KOPT-K1 (cell line): Measurements from ENCODE around the gene PDSS1.
"Not testable (repeated sequence)": the region's sequence is repeated elsewhere in the genome, so short reads cannot be mapped to it uniquely, and the experiment has no call there.

Experiments used
- H3K27ac ChIP-seq: fragments of 200-600 bp; sonication (generic); 2 replicates; pipeline ENCODE4 v1.5.1; 2016; ENCODE audit warnings: antibody characterized with exemption, mild to moderate bottlenecking, low read depth, low read length; ENCODE audit not compliant: poor library complexity, severe bottlenecking
- H3K36me3 ChIP-seq: fragments of 200-600 bp; sonication (generic); 2 replicates; pipeline ENCODE4 v1.5.1; 2017; ENCODE audit warnings: antibody characterized with exemption, mild to moderate bottlenecking, low read length, moderate library complexity; ENCODE audit not compliant: insufficient read depth
- H3K9me3 ChIP-seq: fragments of 200-600 bp; sonication (generic); 2 replicates; pipeline ENCODE4 v1.5.1; 2017; ENCODE audit warnings: antibody characterized with exemption, low read length, mild to moderate bottlenecking; ENCODE audit not compliant: insufficient read depth, poor library complexity, severe bottlenecking

PDSS1 gene

DNA sequence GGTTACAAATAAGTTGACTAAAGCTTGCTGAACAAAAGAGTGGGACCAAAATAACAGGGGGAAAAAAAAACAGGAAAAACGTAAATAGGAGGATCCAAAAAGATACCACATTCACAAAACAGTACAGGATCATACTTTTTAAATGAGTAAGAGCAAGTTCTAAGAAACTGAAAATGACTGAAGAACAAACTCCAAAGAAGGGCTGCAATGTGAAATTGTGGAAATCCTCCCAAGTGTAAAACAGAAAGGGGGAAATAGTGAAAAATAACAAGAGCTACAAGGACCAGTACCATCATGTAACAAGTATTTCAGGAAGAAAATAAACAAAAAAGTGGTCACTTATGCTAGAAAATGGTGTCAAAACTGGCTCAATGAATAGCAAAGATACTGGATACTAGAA lies 46.3 kb downstream of the PDSS1 start:
- Histone ChIP-seq H3K36me3 (peaks cover 98% of the 10 kb centered on the region), H3K27ac (no peak overlapping the region), H3K9me3 (no peaks in the 10 kb centered on the region)

DNA sequence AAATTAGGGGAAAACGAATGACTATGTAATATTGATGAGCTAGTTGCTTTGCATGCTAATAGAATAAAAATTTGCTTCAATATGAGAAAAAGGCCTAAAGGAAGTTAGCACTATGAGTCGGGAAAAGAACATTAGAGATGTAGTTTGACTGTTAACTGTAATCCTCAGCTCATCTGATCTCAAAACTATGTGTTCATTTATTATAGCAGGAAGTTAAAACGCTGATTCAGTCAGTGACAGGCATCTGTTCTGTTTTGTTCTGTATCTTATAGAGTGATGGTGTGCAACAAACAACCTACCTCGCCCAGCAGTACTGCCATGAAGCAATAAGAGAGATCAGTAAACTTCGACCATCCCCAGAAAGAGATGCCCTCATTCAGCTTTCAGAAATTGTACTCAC lies 48.6 kb downstream of the PDSS1 start:
- Histone ChIP-seq H3K27ac (no peak overlapping the region), H3K36me3 (peaks cover 99% of the 10 kb centered on the region), H3K9me3 (no peaks in the 10 kb centered on the region)

DNA sequence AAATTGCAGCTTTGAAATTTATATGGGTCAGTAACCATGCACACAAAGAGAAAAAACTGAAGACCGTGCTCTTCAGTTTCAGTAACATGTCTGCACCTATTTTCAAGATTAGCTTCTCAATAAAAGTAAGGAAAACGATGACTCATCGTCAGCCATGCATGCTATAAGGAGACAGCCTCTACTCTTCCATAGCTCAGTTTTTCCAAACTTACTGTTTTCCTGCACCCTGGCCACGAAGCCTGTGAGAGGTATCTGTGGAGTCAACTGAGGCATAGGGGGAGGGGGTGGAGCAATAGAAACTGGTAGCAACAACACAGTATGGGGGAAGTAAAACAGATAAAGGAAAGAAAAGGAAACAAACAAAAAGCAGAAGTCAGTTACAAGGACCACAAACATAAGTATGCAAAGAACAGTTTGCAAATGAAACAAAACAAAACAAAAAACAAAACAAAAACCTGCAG lies 58.0 kb downstream of the PDSS1 start:
- no peaks in the 10 kb centered on the region for H3K9me3 ChIP-seq
- H3K27ac ChIP-seq: no peak overlapping the region
- H3K36me3 ChIP-seq: peaks cover 73% of the 10 kb centered on the region

DNA sequence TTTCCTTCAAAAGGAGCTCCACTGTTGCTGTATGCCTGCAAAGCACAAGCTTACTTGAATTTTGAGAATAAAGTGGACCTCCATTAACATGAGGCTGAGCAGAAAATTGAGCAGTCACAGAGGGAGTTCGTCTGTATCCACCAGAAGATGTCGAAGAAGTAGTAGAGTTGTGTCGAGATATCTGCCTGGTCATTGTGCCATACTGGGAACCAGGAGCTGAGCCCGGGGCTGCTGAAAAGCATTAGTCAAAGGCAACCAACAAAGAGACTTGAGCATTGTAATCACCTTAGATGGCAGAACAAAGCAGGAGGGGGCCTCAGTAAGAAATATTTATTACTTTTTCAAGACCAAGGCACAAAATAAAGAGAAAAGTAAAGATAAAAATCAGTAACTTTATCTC lies 61.5 kb downstream of the PDSS1 start:
- H3K36me3 ChIP-seq: peaks cover 64% of the 10 kb centered on the region
- H3K27ac ChIP-seq: no peak overlapping the region
- no peaks in the 10 kb centered on the region for H3K9me3 ChIP-seq

DNA sequence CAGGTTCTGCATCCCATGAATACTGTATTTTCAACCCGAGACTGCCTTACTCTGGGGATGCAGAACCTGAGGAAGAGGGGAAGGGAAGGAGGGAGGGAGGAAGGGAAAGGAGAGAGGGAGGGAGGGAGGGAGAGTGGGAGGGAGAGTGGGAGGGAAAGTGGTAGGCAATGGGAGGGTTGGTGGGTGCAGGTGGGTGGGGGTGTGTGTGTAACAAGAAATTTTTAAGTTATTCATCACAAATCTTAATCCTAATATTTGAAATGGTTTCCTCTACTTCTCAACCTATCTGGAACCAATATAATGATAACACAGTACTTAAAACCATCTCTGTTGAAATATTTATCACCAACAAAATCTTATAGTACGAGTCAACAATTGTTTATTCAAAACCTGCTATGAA lies 68.0 kb downstream of the PDSS1 start:
- no peaks in the 10 kb centered on the region for H3K9me3 ChIP-seq
- H3K27ac ChIP-seq: no peak overlapping the region
- H3K36me3 ChIP-seq: peaks cover 59% of the 10 kb centered on the region

DNA sequence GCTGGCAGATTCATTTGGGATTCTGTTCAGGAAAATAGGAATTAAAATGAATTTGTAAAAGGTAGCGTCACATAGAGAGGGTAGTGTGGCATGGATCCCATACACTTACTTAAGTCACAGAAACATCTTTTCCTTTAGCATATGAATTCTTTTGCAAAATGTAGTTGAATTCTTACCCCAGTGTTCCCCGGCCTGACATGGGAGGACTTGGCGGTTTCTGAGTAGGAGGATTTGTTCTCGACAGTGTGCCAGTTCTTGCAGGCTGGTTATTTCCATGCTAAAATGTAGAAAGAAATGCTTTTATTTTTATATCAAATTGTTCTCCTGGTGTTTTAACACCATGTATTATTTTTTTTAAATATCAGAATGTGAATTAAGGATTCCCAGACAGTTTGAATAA lies 72.6 kb downstream of the PDSS1 start:
- no peaks in the 10 kb centered on the region for H3K9me3 ChIP-seq
- H3K27ac ChIP-seq: no peak overlapping the region
- H3K36me3 ChIP-seq: peaks cover 32% of the 10 kb centered on the region

DNA sequence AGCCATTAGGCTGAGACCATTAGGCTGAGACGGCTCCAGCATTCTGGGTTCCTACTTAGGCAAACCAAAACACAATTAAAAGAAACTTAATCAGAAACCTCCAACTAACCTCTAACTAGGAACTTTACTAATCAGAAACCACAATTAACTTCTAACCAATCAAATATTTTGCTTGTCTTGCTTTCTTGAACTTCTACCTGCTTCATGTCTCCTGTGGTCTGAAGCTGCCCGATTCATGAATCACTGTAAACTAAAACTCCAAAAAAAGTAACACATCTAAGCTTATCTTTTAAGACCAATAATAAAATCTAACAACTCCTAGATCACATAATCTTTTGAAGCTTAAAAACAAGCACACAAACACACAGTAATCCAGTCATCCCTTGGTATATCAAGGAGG lies 76.1 kb downstream of the PDSS1 start:
- H3K27ac ChIP-seq: no peak overlapping the region
- H3K36me3 ChIP-seq: peaks cover 15% of the 10 kb centered on the region; the same call in 1 of the 2 replicates
- H3K9me3 ChIP-seq: no peaks in the 10 kb centered on the region

DNA sequence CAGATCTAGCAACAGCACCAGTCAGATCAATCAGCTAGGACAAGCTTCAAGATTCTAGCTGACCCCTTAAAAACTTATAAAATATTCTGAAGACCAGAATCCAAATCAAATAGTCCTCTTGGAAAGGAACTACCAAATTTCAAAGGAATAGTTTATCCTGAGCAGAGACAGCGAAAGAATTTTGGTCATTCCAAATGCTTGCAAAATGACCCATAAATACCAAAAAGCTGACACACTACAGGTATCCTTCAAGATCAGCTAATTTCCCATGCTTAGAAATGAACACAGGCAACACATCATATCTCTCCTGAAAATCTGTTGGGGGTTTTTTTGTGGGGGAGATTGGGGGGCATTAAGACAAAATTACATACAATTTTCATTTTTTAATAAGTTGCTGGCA lies 78.8 kb downstream of the PDSS1 start:
- H3K36me3 ChIP-seq: peaks cover 4% of the 10 kb centered on the region; the same call in 1 of the 2 replicates
- H3K27ac ChIP-seq: no peak overlapping the region
- H3K9me3 ChIP-seq: no peaks in the 10 kb centered on the region

DNA sequence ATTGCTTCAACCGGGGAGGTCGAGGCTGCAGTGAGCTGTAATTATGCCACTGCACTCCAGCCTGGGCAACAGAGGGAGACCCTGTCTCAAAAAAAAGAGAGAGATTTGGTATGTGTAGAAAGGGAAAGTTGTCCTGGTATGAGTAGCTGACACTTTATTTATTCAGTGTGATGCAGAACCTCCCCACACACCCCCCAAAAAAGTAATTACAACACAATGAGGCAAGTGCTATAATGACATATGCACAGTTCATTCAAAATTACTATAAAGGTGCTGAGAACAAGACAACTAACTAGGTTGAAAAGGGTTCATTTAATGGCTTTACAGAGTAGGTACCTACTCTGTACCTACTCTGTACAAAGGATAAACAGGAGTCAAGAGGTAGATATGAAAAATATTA lies 80.2 kb downstream of the PDSS1 start:
- H3K36me3 ChIP-seq: peaks cover 4% of the 10 kb centered on the region; the same call in 1 of the 2 replicates
- no peak overlapping the region for H3K27ac ChIP-seq
- no peaks in the 10 kb centered on the region for H3K9me3 ChIP-seq

DNA sequence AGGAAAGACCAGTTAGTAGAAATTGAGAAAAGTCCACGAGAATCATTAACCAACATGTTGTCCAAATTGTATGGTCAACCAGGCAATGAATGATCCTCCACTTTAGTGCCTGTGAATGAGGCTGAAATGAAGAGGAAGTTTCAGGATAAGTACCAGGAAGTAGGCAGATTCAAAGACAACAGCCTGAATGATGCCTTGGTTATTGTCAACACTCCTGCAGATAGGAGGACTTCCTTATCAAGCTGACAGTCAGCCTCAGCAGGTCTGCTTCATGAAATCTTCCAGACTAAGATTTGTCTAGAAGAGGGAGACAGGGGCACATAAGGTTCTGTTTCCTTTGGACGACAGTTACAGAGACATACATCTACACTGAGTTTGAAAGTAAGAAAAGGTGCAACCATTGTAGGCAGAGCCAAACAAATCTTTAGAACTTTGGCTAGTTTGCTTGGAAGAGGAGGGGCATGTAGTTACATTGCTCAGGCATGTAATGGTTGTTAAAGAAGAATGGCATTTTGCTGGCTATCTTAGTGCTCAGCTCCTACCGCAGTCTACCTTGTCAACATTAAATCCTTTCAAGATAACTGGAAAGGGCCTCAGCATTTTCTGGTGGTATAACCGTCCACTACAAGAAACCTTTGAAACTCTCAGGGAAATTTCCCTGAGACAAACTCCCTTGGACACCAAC lies 81.8 kb downstream of the PDSS1 start:
- H3K9me3 ChIP-seq: no peaks in the 10 kb centered on the region
- peaks cover 4% of the 10 kb centered on the region; the same call in 1 of the 2 replicates for H3K36me3 ChIP-seq
- H3K27ac ChIP-seq: no peak overlapping the region

DNA sequence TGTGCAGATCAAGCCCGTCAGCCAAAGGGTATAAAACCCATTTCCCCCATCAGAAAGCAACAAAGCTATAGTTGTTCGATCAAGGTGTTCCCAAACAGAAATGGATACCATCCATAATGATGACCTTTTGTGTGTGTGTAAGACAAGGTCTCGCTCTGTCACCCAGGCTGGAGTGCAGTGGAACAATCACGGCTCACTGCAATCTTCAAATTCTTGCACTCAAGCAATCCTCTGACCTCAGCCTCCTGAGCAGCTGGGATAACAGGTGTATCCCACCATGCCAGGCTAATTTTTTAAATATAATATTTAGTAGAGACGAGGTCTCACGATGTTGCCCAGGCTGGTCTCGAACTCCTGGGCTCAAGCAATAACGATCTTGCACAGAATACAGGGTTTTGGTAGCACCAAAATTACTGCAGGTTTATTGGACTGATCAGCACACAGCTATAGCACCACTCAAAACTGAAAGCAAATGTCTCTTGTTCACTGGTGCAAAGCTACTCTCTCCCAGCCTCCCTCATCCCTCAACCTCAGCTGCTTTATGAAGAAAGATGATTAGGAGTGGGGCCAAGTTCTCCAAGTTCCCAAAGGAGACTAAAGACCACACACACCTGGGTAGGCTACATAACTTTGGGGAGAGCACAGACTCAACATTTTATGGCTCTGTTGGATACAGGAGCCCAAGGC lies 82.7 kb downstream of the PDSS1 start:
- Histone ChIP-seq H3K9me3 (no peaks in the 10 kb centered on the region), H3K27ac (no peak overlapping the region), H3K36me3 (peaks cover 4% of the 10 kb centered on the region; the same call in 1 of the 2 replicates)

DNA sequence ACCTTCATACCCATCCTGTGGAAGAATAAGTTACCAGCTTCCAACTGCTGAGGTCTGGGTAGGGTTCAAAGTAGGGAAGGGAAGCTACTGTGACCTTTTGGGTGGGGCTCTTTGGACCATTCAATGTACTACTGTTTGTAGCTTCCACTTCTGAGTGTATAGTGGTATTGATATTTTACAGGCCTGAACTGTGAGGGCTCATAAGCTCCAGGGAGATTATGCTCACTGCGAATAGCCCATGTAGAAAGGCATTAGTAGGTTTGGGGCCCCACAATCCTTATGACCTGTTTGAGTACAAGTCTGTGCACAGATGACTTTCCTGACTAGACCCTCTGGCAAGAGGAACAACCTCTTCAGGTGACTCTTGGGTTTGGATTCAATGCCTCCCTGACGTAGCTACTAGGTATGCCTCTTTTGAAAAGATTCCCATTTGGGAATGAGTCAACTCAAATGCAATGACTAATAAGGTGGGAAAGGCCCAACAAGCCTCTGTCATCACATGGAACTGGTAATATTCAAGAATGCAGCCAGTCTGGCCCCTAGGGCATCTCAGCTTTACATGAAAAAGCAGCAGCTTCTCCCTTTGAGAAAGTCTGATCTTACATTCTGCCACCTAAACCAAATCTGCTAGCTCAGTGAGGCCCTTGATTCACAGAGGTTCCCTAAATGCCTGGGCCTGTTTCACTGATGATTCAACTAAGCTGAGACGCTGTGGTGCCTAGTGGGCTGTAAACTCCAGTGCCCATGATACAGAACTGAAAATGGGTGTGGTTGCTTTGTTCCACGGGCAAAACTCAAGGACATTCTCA lies 83.5 kb downstream of the PDSS1 start:
- no peak overlapping the region for H3K27ac ChIP-seq
- peaks cover 2% of the 10 kb centered on the region; the same call in 1 of the 2 replicates for H3K36me3 ChIP-seq
- H3K9me3 ChIP-seq: no peaks in the 10 kb centered on the region

DNA sequence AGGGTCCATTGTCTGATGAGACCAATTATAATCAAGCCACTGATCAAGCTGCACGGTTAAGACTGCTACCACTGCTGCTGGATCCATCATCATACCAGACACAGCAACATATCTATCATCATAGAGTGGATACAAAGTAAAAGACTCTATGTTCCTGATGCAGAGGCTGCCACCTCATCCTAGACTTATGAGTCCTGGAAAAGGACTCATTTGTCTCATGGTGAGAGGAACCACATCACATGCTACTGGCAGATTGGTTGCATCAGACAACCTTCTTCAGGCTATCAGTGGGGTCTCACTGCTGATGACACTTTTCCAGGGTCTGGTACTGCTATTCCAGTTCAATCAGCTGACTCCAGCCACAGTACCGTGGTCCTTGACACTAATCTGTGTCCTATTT lies 84.3 kb downstream of the PDSS1 start:
- Histone ChIP-seq H3K9me3 (no peaks in the 10 kb centered on the region), H3K27ac (no peak overlapping the region), H3K36me3 (no peaks in the 10 kb centered on the region)

DNA sequence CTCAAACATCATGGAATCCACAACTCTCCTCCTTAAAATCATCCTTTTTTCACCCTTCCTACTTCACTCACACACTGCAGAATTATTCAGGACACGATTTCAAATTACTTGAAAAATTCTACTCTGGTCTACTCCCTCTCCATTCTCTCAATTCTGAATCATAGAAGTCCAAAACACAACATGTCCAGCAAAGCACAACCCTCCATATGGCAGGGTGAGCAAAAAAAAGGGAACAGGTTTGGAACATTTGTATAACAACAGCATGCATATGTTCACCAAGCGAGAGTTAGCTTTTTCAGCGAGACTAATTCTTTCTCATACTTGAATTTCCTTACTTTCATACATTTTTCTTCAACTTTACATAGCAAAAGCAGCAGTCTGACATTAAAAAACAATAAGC lies 89.9 kb downstream of the PDSS1 start:
- Histone ChIP-seq H3K36me3 (no peaks in the 10 kb centered on the region), H3K27ac (no peak overlapping the region), H3K9me3 (peaks cover 6% of the 10 kb centered on the region)

DNA sequence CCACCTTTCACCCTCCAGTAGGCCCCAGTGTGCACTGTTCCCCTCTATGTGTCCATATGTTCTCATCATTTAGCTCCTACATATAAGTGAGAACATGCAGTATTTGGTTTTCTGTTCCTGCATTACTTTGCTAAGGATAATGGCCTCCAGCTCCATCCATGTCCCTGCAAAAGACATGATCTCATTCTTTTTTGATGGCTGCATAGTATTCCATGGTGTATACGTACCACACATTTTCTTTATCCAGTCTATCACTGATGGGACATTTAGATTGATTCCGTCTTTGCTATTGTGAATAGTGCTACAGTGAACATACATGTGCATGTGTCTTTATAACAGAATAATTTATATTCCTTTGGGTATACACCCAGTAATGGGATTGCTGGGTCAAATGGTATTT lies 92.3 kb downstream of the PDSS1 start:
- H3K36me3 ChIP-seq, H3K9me3 ChIP-seq, H3K27ac ChIP-seq: not testable (repeated sequence)
